RWPE1 (cell line): ENCODE data around the gene RPAP3.
A peak's percentile ranks its signal among the peaks of the same experiment; 100 is the strongest.
"Not testable (repeated sequence)": the region's sequence is repeated elsewhere in the genome, so short reads cannot be mapped to it uniquely, and the experiment has no call there.

Experiments used
- CTCF ChIA-PET: fragments of 350-600 bp; sonication (Branson Sonifier 250); formaldehyde crosslinking; extraction: SDS; loops from one replicate; lab custom pipeline; 2021; lab: Yijun Ruan, JAX
- POLR2A ChIA-PET: fragments of 400-600 bp; formaldehyde crosslinking; extraction: SDS; loops from one replicate; lab custom pipeline; 2020; ENCODE audit warnings: antibody characterized with exemption; ENCODE audit not compliant: low non-redundant PET; lab: Yijun Ruan, JAX
- DNase-seq: peaks from one replicate; pipeline ENCODE4 v3.0.0; 2012; ENCODE audit warnings: low spot score
- H3K27ac ChIP-seq: fragments of 450-650 bp; 2 replicates; pipeline ENCODE4 v1.5.1; 2017
- TF ChIP-seq, protein P1 (sequence below): fragments of 450-650 bp; conservative IDR thresholded peaks from 2 replicates; pipeline ENCODE4 v1.5.1; 2017; ENCODE audit warnings: low read depth, mild to moderate bottlenecking

Gene RPAP3

DNA sequence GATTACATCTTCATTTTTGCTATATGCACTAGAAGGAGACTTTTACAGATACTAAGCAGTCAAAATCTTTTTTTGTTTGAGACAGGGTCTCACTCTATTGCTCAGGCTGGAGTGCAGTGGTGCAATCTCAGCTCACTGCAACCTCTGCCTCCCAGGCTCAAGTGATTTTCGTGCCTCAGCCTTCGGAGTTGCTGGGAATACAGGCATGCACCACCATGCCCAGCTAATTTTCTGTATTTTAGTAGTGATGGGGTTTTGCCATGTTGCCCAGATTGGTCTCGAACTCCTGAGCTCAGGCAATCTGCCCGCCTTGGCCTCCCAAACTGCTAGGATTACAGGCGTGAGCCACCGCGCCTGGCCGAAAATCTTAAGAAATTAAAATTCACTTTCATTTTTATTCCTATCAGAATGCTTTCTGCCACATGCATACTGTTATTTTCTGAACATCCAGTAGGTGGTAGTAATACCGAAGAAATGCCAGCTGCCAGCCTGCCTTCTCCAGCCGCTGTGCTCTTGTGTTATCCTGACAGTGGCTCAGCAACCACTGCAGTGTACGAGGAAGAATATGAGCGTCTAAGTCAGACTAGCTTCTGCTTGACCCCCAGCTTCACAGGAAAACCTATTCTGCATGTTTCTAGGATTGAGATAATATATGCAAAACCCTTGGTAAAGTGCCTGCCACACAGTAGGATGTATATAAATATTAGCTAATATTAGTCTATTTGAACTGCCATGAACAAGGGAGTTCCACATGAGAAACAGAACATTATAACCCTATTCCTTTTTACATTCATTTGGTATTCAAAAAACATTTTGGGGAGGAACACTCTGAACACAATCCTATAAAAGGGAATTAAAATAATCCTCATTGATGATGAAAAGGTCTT, 54.2 kb downstream of the RPAP3 start:
- TF ChIP-seq, protein P1, sequence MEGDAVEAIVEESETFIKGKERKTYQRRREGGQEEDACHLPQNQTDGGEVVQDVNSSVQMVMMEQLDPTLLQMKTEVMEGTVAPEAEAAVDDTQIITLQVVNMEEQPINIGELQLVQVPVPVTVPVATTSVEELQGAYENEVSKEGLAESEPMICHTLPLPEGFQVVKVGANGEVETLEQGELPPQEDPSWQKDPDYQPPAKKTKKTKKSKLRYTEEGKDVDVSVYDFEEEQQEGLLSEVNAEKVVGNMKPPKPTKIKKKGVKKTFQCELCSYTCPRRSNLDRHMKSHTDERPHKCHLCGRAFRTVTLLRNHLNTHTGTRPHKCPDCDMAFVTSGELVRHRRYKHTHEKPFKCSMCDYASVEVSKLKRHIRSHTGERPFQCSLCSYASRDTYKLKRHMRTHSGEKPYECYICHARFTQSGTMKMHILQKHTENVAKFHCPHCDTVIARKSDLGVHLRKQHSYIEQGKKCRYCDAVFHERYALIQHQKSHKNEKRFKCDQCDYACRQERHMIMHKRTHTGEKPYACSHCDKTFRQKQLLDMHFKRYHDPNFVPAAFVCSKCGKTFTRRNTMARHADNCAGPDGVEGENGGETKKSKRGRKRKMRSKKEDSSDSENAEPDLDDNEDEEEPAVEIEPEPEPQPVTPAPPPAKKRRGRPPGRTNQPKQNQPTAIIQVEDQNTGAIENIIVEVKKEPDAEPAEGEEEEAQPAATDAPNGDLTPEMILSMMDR: peak; percentile 50
- CTCF ChIA-PET: interaction anchor here (0.5 to 0.9 kb wide), 4 partner anchors 17 to 287 kb away, joined by 3 to 7 read pairs (median 4); no protein-coding TSS in a partner anchor
- POLR2A ChIA-PET: no interaction called here
- no peak overlapping the region for H3K27ac ChIP-seq
- peak; percentile 30 for DNase-seq

DNA sequence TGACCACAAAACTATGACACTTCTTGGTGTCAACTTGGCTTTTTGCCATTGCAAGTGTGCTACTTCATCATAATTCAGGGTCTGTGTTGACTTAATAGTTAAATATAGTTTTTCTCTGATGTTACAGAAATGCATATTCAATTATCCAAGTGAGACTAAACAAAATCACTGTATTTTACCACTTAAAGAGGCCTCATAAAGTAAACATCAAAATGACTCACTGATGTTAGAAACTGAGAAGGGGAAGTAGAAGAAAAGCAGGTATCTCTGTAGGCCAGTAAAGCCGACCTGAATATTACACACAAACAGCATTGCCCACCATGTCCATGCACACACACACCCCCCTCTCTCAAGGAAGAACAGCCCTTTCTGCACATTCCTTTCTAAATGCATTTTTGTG, 55.4 kb downstream of the RPAP3 start:
- POLR2A ChIA-PET: no interaction called here

DNA sequence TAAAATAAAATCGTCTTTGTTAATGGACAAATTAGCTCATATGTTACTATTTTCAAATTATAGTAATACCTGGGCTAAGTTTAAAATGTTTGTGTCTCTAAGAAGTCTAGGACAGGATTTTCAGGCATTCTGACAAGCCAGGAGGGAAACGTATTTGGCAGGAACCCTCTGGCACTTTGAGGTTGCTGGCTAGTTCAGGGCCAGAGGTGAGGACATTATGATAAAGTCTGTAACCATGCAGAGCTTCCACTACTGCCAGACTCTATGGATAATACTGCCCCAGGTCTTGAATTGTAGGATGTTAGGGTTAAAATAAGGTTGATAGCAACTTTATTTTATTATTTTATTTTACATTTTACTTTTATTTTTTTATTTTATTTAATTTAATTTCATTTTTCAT, 56.4 kb downstream of the RPAP3 start:
- ChIA-PET CTCF (interaction anchor here (0.6 kb wide), 1 partner anchor 145 kb away, joined by 5 read pairs; no protein-coding TSS in a partner anchor), POLR2A (no interaction called here)
- DNase-seq: no peak
- TF ChIP-seq, protein P1: no peak
- no peak overlapping the region for H3K27ac ChIP-seq

More for the DNA sequence above, 55.4 kb downstream of the RPAP3 start:
- no peak overlapping the region for H3K27ac ChIP-seq
- TF ChIP-seq, protein P1: no peak
- CTCF ChIA-PET: no interaction called here
- no peak for DNase-seq

DNA sequence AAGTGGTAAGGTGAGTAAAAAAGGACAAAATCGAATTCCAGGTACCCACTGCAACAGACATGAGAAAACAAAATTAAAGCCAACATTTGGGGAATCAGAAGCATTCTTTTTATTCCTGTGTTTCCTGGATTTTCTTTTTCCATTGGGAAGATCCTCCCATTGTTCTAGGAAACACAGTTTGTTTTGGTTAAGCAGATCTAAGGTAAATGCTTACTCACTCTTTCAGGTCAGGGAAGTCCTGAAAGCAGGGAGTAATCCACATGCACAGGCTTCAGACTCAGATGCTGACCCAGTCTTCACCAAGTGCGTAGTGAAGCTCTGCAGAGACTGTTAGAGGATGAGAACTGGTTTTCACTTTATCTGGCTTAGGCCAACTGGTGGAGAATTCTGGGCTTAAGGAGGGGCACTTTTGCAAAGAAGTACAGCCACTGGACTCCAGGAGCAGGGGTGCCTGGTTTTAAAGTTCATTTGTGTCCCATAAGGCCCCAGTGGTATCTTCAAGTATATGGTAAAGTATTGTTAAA, 57.7 kb downstream of the RPAP3 start:
- TF ChIP-seq, protein P1: no peak
- no peak for DNase-seq
- no peak overlapping the region for H3K27ac ChIP-seq
- POLR2A ChIA-PET: no interaction called here
- CTCF ChIA-PET: interaction anchor here (0.6 kb wide), 1 partner anchor 149 kb away, joined by 4 read pairs; no protein-coding TSS in a partner anchor

DNA sequence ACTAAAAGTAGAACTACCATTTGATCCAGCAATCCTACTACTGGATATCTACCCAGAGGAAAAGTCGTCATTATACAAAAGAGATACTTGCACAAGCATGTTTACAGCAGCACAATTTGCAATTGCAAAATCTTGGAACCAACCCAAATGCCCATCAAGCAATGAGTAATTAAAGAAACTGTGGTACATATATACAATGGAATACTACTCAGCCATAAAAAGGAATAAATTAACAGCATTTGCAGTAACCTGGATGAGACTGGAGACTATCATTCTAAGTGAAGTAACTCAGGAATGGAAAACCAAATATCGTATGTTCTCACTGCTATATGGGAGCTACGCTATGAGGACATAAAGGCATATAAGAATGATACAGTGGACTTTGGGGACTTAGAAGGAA, 63.5 kb downstream of the RPAP3 start:
- H3K27ac ChIP-seq, CTCF ChIA-PET, DNase-seq, POLR2A ChIA-PET: not testable (repeated sequence)

DNA sequence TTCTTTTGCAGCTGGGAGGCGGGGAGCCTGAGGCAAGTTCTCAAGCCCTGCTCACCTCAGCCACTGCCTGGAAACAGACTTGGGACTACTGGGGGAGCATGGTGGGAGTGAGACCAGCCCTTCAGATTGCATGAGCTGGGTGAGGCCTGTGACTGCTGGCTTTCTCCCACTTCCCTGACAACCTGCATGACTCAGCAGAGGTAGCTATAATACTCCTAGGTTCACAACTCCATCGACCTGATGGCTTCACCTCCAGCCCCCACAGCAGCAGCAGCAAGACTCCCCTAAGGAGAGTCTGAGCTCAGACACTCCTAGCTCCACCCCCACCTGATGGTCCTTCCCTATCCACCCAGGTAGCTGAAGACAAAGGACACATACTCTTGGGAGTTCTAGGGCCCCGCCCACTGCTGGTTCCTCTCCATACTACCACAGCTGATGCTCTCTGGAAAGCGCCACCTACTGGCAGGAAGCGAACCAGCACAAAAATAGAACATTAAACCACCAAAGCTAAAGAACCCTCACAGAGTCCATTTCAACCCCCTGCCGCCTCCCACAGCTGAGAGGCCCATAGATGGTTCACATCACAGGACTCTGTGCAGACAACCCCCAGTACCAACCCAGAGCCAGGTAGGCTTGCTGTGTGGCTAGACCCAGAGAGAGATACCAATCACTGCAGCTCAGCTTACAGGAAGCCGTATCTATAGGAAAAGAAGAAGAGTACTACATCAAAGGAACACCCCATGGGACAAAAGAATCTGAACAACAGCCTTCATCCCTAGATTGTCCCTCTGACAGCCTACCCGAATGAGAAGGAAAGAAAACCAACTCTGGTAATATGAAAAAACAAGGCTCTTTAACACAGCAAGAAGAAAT, 68.7 kb downstream of the RPAP3 start:
- no peak for DNase-seq
- ChIA-PET CTCF (interaction anchor here (0.6 to 1.6 kb wide), 5 partner anchors 9 to 380 kb away, joined by 3 to 5 read pairs (median 3); no protein-coding TSS in a partner anchor), POLR2A (no interaction called here)
- TF ChIP-seq, protein P1: peak; percentile 43
- H3K27ac ChIP-seq: no peak overlapping the region

DNA sequence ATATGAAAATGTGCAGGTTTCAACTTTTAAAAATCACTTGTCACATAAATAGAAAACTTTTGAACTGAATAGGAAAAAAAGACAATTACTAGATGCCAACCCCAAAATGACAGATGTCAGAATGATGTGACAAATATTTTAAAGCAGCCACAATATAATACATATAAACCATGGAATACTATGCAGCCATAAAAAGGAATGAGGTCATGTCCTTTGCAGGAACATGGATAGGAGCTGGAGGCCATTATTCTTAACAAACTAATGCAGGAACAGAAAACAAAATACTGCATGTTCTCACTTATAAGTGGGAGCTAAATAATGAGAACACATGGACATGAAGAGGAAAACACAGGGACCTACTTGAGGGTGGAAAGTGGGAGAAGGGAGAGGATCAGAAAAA, 70.1 kb downstream of the RPAP3 start:
- POLR2A ChIA-PET, DNase-seq, H3K27ac ChIP-seq: not testable (repeated sequence)
- CTCF ChIA-PET: interaction anchor here (0.6 kb wide), 1 partner anchor 248 kb away, joined by 4 read pairs; no protein-coding TSS in a partner anchor
